GM19438 (cell line): ENCODE data around the gene CCNY.

Experiments
- ATAC-seq: cut with Tn5 transposase; IDR thresholded peaks from one replicate; pipeline ENCODE4 v1.9.1; 2021; ENCODE audit warnings: low read depth; ENCODE audit not compliant: unreplicated experiment

Gene CCNY

GRCh38 chr10:35331894-35332640 lies 4.2 kb upstream of the CCNY start:
- ATAC-seq = no peak

DNA sequence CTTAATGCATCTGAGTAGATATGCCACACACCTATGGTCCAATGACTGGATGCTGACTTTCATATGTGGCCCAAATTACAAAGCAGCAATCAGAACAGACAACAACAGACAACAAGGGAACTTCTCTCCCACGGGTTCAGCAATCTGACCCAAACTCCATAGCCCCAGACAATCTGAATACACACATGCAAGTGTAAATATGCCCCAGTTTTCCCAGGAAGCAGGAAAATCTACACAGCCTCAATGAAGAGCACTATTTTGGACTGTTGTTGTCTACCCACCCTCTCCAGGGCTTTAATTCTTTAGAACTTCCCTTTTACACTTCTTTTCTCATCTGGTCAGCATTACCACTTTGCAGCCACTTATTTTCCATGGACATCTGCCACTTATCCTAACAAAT lies 2.0 kb upstream of the CCNY start:
- ATAC-seq = no peak

DNA sequence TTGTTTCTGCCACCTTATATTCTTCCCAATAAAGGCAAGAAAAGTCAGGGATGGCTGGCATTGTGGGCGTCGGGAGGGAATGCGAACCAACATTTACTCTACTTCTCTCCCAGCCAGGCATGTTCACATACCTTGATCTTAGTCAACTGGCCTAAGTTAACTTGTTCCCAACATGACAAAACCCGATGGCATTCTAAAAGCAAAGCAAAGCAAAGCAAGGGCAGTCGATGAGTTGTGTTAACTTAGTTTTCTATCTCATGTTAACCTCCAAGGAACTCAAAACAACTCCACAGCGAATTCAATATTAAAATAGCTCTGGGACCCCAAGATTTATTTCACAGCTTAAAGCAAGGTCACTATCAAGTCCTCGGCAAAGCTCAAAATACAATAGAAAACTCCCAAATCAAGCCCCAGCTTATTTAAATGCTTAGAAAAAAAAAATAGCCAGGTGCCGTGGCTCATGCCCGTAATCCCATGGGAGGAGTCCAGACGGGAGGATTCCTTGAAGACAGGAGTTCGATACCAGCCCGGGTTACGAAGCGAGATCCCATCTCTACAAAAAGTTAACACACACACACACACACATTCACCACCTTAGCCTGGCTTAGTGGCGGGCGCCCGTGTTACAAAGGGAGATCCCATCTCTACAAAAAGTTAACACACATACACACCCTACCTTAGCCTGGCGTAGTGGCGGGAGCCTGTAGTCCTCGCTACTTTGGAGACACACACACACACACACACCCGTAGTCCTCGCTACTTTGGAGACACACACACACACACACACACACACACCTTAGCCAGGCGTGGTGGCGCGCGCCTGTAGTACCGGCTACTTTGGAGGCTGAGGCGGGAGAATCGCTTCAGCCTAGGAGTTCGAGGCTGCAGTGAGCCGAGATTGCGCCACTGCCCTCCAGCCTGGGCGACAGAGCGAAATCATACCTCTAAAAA lies 901 bp upstream of the CCNY start:
- peak; percentile 3 for ATAC-seq

DNA sequence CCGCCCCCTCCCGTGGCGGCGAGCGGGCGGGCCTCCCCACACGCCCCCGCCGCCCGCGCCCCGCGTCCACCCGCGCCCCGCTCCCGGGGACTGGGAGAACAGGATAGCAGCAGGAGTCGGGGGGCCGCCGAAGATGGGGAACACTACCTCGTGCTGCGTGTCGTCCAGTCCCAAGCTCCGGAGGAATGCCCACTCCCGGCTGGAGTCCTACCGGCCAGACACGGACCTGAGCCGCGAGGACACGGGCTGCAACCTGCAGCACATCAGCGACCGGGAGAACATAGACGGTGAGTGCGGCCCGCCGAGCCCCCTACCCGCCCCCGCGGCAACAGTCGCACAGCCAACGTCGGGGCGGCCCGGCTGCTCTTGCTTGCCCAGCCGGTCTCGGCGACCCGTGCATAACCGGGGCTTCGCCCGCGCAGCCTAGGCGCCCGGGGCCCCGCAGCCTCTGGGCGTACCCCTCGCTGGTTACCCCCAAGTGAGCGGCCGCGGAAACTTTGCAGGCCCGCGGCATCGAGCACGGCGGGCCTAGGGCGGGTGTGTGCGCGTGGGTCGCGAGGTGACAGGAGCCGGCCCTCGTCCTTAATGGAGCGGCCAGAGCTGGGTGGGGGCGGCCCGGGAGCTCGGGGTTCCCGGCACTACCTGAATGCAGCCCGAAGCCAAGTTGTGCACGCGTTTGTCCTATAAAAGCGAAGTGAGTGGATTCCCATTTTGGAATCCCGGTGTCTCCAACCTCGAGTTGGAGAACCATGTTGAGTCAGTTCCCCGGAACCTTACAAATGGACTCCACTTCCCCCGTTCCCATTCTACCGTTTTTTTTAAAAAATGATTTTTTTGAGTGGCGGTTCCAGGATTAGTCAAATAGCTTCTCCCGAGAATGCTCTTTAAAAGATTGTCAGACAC lies 863 bp downstream of the CCNY start:
- ATAC-seq = peak; percentile 9

DNA sequence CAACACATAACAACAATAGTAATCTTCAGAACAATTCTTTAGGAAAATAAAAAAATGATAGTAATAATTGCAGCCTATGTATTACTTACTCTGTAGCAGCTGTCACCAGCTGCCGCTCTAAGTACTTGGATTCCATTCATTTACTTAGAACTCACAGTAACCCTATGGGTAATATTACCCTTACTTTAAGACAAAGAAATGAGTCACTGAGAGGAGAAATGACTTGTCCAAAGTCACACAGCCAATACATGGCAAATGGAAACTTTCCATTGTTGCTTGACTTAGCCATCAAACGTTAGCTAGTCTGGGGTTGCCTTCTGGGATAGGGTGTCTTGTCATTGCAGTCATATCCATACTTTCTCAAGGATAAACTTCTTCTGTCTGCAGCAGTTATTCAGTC lies 3.6 kb downstream of the CCNY start:
- peak; percentile 19 for ATAC-seq

DNA sequence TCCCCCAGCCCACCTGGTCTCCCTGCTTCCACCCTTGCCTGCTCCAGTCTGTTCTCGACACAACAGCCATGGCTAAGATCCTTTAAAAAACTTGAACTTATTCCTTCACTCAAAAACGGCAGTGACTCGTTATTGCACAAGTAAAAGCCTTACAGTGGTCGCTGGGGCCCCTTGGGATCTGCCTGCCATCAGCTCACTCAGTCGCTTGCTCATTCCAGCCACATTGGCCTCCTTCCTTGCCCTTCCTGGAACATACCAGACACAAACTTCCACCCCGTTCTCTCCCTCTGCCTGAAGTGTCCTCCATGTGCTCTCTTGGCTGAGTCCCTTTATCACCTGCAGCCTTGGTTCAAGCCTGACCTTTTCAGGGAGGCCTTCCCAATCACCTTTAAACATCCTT lies 4.7 kb downstream of the CCNY start:
- ATAC-seq = no peak

DNA sequence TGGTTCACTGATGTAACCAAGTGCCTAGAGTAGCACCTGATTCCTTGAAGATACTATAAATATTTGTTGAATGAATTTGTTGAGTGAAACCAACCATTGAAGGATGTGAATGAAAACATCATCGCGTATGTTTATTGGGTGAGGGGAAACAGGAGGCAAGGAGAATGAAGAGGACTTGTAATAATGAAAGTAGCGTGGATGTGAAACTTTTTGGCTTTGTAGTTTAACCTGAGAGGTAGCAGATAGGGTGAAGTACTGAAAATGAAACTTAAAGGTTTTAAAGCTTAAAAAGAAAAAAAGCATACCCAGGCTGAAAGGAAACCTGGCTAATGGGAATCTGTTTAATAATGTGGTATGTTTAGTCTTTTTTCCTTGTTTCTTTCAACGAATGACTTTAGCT lies 5.2 kb downstream of the CCNY start:
- ATAC-seq = peak; percentile 77

DNA sequence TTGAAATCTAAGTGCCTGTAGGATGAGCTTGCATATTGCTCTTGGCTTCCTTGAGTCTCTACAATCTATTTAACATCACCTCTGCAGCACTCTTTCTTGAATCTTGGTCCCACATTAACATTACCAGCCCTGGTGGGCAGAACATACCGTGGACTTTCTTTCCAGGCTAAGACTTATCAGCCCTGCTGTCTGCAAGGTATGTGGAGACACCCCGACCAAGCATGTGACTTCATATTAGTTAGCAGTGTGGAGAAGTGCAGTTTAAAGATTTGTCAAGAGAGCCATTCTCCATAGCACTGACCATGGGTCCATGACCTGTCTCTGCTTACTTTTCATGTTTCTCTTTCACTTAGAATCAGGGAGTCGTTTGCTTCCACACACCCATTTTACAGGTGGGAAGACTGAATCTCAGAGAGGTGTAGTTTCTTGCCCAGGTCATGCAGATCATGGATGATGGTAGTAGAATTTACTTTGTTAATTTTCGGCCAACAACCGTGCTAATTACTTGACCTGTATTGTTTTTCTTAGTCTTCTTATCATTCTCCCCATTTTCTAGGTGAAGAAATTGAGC lies 6.0 kb downstream of the CCNY start:
- ATAC-seq = no peak

DNA sequence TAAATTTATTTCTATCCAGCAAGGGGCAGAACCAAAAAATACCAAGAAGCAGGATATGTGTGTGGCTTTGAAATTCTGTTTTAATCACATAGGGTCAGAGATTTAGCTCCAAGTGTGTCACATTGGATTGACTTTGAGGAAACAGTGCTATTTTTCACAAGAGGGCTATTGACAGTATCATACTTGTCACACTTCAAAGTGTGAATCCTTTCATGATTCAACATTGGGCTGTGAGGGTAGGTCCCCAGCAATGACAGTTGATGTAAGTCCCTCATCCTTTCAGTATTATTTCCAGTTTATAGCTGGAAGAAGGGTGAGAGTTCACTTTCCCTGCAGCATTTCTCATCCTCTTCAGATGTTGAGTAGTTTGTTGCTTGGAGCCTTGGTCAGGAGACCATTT lies 7.4 kb downstream of the CCNY start:
- ATAC-seq = no peak

- ATAC-seq = no peak
These were observed 9.1 kb downstream of the CCNY start for GRCh38 chr10:35345383-35345742.

DNA sequence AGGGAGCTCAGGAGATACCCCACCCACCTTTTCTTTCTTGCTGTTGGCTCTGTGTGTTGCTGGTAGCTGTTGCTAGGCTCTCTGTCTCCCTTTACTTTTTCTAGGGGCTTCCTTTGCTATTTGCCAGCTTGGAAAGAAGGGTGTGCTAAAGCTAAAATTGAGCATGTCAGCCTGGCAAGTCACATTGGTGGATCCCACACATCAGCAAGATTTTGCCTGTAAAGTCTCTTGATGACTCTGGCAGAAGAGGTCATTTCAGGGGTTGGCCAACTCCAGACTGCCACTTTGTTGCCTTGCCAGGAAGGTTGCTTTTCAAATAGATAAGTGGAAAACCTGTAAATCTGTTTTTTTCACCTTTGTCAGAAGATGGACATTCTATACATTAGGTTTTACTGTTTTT lies 9.9 kb downstream of the CCNY start:
- ATAC-seq = no peak

GRCh38 chr10:35347121-35347562 lies 10.8 kb downstream of the CCNY start:
- ATAC-seq = no peak

DNA sequence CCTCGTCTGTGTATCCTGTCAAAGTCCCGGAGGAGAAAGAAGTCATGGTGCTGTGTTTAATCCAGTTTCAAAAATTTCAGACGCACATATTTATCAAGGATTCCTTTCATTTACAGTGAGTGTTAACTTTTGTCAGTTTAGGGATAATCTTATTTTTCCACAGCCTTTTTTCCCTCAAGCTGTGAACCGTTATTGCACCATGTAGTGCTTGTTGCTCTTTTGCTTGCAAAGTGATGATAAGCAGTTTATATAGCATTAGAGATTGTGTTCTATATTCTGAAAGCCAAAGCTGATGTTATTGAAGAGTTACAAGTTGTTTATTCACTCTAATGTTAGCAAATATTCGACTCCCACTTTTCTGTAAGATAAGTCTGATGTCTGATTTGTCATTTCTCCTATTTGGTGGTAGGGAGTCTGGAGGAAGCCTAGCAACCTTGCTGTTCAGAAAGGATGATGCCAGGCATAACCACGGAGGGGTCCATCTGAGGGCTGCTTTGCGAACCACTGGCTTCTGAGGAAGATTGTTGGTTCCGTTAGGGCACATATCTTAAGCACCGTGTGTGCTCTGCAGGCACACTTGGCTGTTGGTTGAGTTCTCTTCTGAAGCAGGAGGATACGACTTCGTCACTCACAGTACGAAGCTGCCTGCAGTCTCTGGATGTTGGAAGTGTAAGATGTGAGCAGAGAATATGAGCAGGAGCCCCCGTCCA lies 11.7 kb downstream of the CCNY start:
- no peak for ATAC-seq

- ATAC-seq = no peak
These were observed 12.5 kb downstream of the CCNY start for GRCh38 chr10:35348609-35349388.

DNA sequence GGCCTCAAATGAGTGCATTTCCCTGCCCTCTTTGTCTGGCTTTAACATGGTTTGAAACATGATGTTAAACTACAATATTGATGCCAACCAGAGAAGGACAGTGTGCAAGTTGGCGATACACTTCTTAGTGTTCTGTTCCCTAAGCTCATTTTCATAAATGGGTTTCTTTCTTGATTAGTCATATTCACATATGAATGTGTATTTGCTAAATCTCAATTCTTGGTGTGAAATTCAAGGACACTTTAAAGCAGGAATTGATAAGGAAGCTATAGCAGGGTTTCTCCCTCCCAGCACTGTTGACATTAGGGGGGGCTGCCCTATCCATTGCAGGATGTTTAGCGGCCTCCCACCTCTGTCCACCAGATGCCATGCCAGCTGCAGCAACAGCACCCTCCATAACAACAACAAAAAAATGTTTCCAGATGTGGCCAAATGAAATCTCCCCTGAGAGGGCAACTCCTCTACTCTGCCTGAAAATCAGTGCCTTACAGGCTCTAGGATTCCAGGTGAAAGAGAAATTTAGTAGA lies 13.1 kb downstream of the CCNY start:
- no peak for ATAC-seq

DNA sequence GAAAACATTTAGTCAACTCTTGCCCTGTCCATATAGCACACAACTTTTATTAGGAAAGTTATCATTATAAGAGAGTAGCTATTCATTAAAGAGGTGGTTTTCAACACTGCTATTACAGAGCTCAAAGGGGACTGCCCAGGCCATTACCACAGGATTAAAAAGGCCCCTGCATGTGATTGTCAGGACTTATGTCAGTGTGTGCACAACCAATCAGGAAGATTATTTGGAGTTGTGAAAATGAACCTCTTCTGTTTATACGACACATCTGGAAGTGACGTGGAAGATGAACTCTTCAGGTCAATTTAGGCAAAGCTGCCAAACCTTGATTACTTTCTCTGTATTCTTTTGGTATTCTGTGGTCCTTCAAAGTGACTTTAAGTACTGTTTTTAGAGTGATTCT lies 14.7 kb downstream of the CCNY start:
- ATAC-seq = no peak

- no peak for ATAC-seq
These were observed 15.8 kb downstream of the CCNY start for GRCh38 chr10:35352097-35352496.

GRCh38 chr10:35352512-35352911 lies 16.2 kb downstream of the CCNY start:
- no peak for ATAC-seq

DNA sequence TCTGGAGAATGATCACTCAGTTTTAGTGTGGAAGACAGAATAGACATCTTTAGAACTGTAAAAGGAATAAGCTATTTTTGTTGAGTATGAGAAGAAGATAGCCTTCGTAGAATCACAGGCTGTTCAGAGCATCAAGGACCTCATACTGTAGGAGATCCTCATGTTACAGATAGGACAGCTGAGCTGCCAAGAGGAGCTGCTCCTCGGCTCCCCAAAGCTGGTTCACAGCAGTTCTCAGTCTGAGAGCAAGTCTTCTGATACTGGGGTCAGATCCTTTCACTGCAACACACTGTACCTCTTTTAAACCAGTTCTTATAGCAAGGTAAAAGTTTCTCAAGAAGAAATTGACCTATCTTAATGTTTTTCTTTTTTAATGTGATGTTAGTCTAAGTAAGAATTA lies 17.1 kb downstream of the CCNY start:
- no peak for ATAC-seq
